Endometrial microvascular endothelial cells (primary cell): ENCODE results near the gene ACTMAP. TPM values are rescaled to one million over a fixed set of nuclear protein-coding genes. Genes with fewer than 3 reads are reported as not detected.
"Not testable (repeated sequence)": the region's sequence is repeated elsewhere in the genome, so short reads cannot be mapped to it uniquely, and the experiment has no call there.

Source experiments
- in situ Hi-C: cut with HindIII; loops from 2 replicates; pipeline ENCODE4 v1.10.0; 2017; ENCODE audit warnings: low sequenced_read_pairs, low pct_unique_long_range_greater_than_20kb; ENCODE audit errors: inconsistent ontology term
- total RNA-seq: library from RNA; depleted of rRNA; stranded (reverse); fragments of >200 nt; gene quantifications from one replicate; pipeline ENCODE4 v1.2.3, GENCODE V29; 2015; ENCODE audit errors: inconsistent ontology term

Gene ACTMAP
- total RNA-seq, 1 donor from 2014 or later, result 2.0 TPM

DNA sequence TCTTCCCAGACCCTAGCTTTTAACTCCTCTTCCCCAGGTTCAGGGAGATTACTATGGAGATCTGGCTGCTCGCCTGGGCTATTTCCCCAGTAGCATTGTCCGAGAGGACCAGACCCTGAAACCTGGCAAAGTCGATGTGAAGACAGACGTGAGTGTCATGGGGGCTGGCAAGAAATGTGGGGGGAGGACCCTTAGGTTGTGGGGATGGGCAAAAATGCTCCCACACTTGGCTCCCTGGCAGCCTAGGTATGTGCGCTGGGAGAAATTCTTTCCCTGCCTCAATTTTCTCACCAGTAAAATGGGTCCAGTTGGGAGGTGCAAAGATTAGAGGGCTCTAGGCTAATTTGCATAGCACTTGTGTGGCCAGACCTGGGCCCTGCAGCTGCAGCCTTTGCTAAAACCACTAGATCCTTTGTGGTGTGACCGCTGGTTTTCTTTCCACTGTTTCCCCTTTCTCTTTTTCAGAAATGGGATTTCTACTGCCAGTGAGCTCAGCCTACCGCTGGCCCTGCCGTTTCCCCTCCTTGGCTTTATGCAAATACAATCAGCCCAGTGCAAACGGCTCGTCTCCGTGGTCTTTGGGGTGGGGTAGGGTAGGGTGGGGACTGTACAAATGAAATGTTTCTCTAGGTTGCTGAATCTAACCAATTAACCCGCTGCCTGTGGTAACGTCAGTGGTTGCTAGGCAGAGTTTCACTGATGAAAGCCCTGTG, 26.8 kb upstream of the ACTMAP start:
- in situ Hi-C loops, result no loop called here

DNA sequence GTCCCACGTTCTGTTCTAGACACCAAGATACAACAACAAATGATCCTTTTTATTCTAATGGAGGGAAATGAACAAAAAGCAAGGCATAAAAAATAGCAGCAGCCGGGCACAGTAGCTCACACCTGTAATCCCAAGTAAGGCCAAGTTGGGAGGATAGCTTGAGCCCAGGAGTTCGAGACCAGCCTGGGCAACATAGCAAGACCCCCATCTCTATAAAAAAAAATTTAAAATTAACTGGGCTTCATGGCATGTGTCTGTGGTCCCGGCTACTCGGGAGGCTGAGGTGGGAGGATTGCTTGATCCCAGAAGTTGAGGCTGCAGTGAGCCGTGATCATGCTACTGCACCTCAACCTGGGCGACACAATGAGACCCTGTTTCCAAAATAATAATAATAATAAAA, 26.1 kb upstream of the ACTMAP start:
- in situ Hi-C loops, result no loop called here

GRCh38 chr19:40775632-40776022, 25.4 kb upstream of the ACTMAP start:
- in situ Hi-C loops, result no loop called here

- in situ Hi-C loops, result no loop called here
These were observed 24.8 kb upstream of the ACTMAP start, which contains the start of gene MIA for GRCh38 chr19:40774916-40775631. MIA (plus strand) TSS chr19:40775521; CDS start chr19:40775543, 22 bp downstream.

DNA sequence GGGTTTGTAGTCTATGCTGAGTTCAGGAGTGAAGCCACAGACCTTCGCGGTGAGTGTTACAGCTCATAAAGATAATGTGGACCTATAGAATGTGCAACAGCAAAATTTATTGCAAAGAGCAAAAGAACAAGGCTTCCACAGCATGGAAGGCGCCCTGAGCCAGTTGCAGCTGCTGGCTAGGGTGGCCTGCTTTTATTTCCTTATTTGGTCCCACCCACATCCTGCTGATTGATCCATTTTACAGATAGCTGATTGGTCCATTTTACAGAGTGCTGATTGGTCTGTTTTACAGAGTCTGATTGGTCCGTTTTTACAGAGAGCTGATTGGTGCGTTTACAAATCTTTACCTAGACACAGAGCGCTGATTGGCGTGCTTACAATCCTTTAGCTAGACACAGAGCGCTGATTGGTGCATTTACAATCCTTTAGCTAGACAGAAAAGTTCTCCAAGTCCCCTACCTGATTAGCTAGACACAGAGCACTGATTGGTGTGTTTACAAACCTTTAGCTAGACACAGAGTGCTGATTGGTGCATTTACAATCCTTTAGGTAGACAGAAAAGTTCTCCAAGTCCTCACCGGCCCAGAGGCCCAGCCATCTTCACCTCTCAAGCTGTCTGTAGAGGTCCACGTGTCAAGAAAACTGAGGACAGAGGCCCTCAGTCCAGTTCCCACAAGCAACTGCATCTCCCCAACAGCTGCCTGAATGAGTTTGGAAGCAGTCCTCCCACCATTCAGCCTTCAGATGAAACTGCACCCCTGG, 21.0 kb upstream of the ACTMAP start:
- in situ Hi-C loops, result not testable (repeated sequence)

- in situ Hi-C loops, result no loop called here
These were observed 18.6 kb upstream of the ACTMAP start for GRCh38 chr19:40768869-40769268.

- in situ Hi-C loops, result not testable (repeated sequence)
These were observed 16.1 kb upstream of the ACTMAP start for GRCh38 chr19:40766385-40766784.

GRCh38 chr19:40763963-40764362, 13.7 kb upstream of the ACTMAP start:
- in situ Hi-C loops, result no loop called here

DNA sequence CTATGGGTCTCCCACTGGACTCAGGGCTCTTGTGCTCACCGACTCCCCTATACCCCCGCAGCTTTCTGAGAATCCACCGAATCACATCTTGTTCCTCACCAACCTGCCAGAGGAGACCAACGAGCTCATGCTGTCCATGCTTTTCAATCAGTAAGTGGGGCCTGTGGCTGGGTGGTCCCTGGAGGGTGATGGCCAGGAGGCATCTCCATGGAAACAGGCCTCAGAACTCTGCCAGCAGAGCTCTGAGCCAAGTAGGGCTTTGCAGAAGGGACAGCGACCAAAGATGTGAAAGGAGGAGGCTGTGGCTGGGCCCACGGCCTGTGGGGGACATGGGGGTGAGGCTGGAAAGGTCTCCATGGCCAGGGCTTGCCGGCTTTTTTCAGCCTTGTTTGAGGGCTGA, 13.2 kb upstream of the ACTMAP start:
- in situ Hi-C loops, result no loop called here

- in situ Hi-C loops, result no loop called here
These were observed 12.6 kb upstream of the ACTMAP start for GRCh38 chr19:40762754-40763470.

DNA sequence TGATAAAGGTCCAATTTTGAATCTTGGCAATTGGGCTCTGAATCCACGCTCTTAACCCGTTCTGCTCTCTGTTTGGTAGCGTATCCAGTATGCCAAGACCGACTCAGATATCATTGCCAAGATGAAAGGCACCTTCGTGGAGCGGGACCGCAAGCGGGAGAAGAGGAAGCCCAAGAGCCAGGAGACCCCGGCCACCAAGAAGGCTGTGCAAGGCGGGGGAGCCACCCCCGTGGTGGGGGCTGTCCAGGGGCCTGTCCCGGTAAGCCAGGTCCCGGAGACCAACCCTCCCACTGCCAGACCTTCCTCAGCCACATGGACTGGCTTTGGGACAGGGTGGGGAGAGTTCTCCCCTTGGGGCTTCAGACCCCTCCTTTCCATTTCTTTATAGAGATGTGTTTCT, 9.1 kb upstream of the ACTMAP start:
- in situ Hi-C loops, result no loop called here

- in situ Hi-C loops, result no loop called here
These were observed 8.2 kb upstream of the ACTMAP start for GRCh38 chr19:40758491-40758890.

- in situ Hi-C loops, result no loop called here
These were observed 6.3 kb upstream of the ACTMAP start for GRCh38 chr19:40756502-40757110.

GRCh38 chr19:40755791-40756190, 5.5 kb upstream of the ACTMAP start:
- in situ Hi-C loops, result no loop called here

DNA sequence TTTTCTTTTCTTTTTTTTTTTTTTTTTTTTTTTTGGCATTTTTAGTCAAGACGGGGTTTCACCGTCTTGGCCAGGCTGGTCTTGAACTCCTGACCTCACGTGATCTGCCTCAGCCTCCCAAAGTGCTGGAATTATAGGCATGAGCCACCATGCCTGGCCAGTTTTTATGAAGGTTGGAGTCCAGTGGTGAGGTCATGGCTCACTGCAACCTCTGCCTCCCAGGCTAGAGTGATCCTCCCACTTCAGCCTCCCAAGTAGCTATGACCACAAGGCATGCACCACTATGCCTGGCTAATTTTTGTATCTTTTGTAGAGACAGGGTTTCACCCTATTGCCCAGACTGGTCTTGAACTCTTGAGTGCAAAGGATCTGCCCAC, 5.0 kb upstream of the ACTMAP start:
- in situ Hi-C loops, result no loop called here

- in situ Hi-C loops, result no loop called here
These were observed 4.5 kb upstream of the ACTMAP start for GRCh38 chr19:40754611-40755247.

- in situ Hi-C loops, result no loop called here
These were observed 2.0 kb upstream of the ACTMAP start for GRCh38 chr19:40752257-40752781.

DNA sequence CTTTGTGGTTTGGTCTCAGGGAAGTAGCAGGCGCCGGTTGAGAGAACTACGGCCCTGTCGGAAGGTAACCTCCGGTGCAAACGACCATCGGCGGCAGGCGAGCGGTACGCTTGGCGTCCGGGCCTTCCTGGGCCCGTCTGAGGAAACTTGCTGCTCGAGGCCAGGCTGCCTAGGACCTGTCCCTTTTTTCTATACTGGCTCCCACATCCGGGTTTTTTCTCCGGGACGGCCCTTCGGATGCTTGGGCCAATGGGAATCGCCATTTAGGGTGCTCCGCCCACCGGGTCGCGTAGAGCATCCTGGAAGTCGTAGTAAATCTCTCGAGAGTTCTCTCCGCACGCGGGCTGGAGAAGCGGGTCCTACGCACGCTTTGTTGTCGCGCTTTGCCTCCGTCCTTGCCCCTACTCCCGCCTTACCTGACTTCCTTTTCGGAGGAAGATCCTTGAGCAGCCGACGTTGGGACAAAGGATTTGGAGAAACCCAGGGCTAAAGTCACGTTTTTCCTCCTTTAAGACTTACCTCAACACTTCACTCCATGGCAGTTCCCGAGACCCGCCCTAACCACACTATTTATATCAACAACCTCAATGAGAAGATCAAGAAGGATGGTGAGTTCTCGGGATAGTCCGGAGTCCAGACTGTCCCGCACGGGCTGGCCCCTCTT, 729 bp upstream of the ACTMAP start, which contains the start of gene SNRPA:
Gene SNRPA (plus strand): TSS at position 330 of the 664 bp plus-strand sequence. CDS start 206 bp downstream, at position 536.
- in situ Hi-C loops, result no loop called here
